Measurements from ENCODE around the gene GRID1. TPM values are rescaled to one million over a fixed set of nuclear protein-coding genes. Genes with fewer than 3 reads are reported as not detected.

GRID1 gene
- total RNA-seq, 1 experiment from 2014 or later: not detected

- no TSS peak for BruUV-seq (replicated peaks)
- no peak for DNase-seq
- Histone ChIP-seq H3K9me3 (ENCODE audit: insufficient read depth, low read depth) (no peaks in the 10 kb centered on the region), H3K4me1 (replicated peaks; ENCODE audit: insufficient read depth) (no peaks in the 10 kb centered on the region), H3K4me2 (no peak overlapping the region), H4K20me1 (ENCODE audit: insufficient read depth) (no peaks in the 10 kb centered on the region), H3K4me3 (no peak overlapping the region), H2AFZ (no peak overlapping the region), H3K27ac (no peak overlapping the region), H3K27me3 (ENCODE audit: insufficient read depth, low read depth) (no peaks in the 10 kb centered on the region), H3K36me3 (ENCODE audit: low read depth) (no peaks in the 10 kb centered on the region), H3K9me2 (ENCODE audit: insufficient read depth) (no peaks in the 10 kb centered on the region), H3F3A (ENCODE audit: insufficient read depth, low read depth) (no peaks in the 10 kb centered on the region), H3K79me2 (ENCODE audit: low read depth) (no peaks in the 10 kb centered on the region)
- intact Hi-C loops (cut with micrococcal nuclease; ENCODE audit: unreplicated experiment): no loop called here
- ChIA-PET POLR2A (ENCODE audit: unreplicated experiment) (no interaction called here), CTCF (no interaction called here)
- TF ChIP-seq CTCF (conservative IDR thresholded peaks at IDR 0.05) (no peak), EZH2 (IDR thresholded peaks at IDR 0.05; ENCODE audit: low read depth) (no peak)
These were observed 136.6 kb downstream of the GRID1 start for GRCh38 chr10:86229811-86230556.

DNA sequence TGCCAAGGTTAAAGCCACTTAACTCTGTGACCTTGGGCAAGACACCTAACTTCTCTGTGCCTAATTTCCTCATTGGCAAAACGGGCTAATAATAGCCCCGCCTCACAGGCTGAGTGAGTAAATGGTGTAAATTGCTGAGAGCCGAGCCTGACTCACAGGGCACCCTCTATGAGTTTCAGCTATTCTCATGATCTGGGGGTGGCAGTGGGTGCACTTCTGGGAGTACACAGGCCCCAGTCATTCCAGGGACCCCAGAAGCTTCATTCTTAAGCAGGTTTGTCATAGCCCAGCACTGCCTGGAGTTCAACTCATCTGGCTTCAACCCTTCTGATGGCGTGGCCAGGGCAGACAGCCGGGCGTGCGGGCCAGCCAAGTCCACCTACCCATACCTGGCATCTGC is 137.2 kb downstream of the GRID1 start:
- ChIA-PET CTCF (interaction anchor here (0.6 kb wide), 1 partner anchor 119 kb away, joined by 7 read pairs; no protein-coding TSS in a partner anchor), POLR2A (ENCODE audit: unreplicated experiment) (no interaction called here)
- H3K4me2 ChIP-seq: no peak overlapping the region

DNA sequence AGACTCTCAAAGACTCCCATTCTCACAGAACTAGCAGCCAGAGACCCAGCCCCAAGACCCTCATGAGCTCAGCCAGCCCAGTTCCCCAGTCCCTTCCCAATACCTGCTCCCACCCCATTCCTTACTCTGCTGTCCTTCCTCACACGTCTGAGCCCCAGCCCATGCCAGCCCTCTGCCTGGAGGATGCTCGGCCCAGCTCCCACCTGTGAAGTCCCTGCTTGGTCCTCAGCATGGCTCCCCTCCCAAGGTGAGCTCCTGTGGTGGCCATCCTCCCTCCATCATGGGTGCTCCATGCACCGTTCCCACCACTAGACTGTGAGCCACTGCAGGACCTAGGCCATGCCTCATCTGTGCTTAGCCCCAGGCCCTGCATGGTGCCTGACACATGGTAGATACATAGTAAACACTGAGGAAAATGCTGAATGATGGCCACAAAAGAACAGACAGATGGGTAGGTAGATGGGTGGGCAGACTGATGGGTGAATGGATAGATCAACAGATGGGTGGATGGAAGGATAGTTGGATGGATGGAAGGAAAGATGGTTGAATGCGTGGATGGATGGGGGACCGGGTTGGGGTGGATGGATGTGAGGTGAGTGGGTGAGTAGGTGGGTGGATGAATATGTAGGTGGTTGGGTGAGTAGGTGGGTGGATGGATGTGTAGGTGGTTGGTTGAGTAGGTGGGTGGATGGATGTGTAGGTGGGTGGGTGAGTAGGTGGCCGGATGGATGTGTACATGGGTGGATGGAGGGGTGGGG is 138.9 kb downstream of the GRID1 start:
- POLR2A ChIA-PET (ENCODE audit: unreplicated experiment): no interaction called here
- no peaks in the 10 kb centered on the region for H3K79me2 ChIP-seq (ENCODE audit: low read depth)
- no peaks in the 10 kb centered on the region for H3K9me3 ChIP-seq (ENCODE audit: insufficient read depth, low read depth)
- no peaks in the 10 kb centered on the region for H3K36me3 ChIP-seq (ENCODE audit: low read depth)
- CTCF ChIA-PET: no interaction called here
- H3K27ac ChIP-seq: no peak overlapping the region
- H4K20me1 ChIP-seq (ENCODE audit: insufficient read depth): no peaks in the 10 kb centered on the region
- TF ChIP-seq EZH2 (IDR thresholded peaks at IDR 0.05; ENCODE audit: low read depth): no peak
- TF ChIP-seq CTCF (conservative IDR thresholded peaks at IDR 0.05): no peak
- BruUV-seq (replicated peaks): no TSS peak
- H3K4me3 ChIP-seq: no peak overlapping the region
- no peaks in the 10 kb centered on the region for H3K4me1 ChIP-seq (replicated peaks; ENCODE audit: insufficient read depth)
- DNase-seq: no peak
- intact Hi-C loops (cut with micrococcal nuclease; ENCODE audit: unreplicated experiment): no loop called here
- no peaks in the 10 kb centered on the region for H3F3A ChIP-seq (ENCODE audit: insufficient read depth, low read depth)
- no peaks in the 10 kb centered on the region for H3K27me3 ChIP-seq (ENCODE audit: insufficient read depth, low read depth)
- H3K9me2 ChIP-seq (ENCODE audit: insufficient read depth): no peaks in the 10 kb centered on the region
- no peak overlapping the region for H2AFZ ChIP-seq
- H3K4me2 ChIP-seq: no peak overlapping the region

More for the DNA sequence above, 137.2 kb downstream of the GRID1 start:
- no TSS peak for BruUV-seq (replicated peaks)
- Histone ChIP-seq H3K36me3 (ENCODE audit: low read depth) (no peaks in the 10 kb centered on the region), H2AFZ (no peak overlapping the region), H3K9me3 (ENCODE audit: insufficient read depth, low read depth) (no peaks in the 10 kb centered on the region), H3K4me1 (replicated peaks; ENCODE audit: insufficient read depth) (no peaks in the 10 kb centered on the region), H3K27me3 (ENCODE audit: insufficient read depth, low read depth) (no peaks in the 10 kb centered on the region), H3K27ac (no peak overlapping the region), H3F3A (ENCODE audit: insufficient read depth, low read depth) (no peaks in the 10 kb centered on the region), H3K79me2 (ENCODE audit: low read depth) (no peaks in the 10 kb centered on the region), H3K4me3 (no peak overlapping the region), H3K9me2 (ENCODE audit: insufficient read depth) (no peaks in the 10 kb centered on the region), H4K20me1 (ENCODE audit: insufficient read depth) (no peaks in the 10 kb centered on the region)
- no peak for DNase-seq
- TF ChIP-seq CTCF (conservative IDR thresholded peaks at IDR 0.05): no peak
- no peak for TF ChIP-seq EZH2 (IDR thresholded peaks at IDR 0.05; ENCODE audit: low read depth)
- intact Hi-C loops (cut with micrococcal nuclease; ENCODE audit: unreplicated experiment): no loop called here
